Renal cortical epithelial cell (primary cell): ENCODE measurements around the gene ZSWIM8. TPM values are rescaled to one million over a fixed set of nuclear protein-coding genes. Genes with fewer than 3 reads are reported as not detected.
"Not testable (repeated sequence)": the region's sequence is repeated elsewhere in the genome, so short reads cannot be mapped to it uniquely, and the experiment has no call there.

Experiments
- DNase-seq: peaks from one replicate; pipeline ENCODE4 v3.0.0-alpha.2; 2011; ENCODE audit warnings: low read depth
- total RNA-seq: library from RNA; depleted of rRNA; stranded (reverse); fragments of >200 nt; gene quantifications from 2 replicates; pipeline ENCODE4 v1.2.3, GENCODE V29; 2014

Gene ZSWIM8
- total RNA-seq, 1 donor from 2014 or later = 66.9 TPM

DNA sequence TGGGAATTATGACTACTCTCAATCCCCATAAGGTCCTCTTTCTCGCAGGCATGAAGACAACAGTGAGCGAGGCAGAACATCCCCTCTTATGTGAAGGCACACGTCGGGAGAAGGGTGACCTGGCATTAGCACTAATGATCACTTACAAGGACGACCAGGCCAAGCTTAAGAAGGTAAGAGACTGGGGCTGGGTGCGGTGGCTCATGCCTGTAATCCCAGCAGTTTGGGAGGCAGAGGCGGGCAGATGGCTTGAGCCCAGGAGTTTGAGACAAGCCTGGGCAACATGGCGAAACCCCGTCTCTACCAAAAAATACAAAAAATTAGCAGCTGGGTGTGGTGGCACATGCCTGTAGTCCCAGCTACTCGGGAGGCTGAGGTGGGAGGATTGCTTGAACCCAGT is 10.1 kb downstream of the ZSWIM8 start:
- not testable (repeated sequence) for DNase-seq

DNA sequence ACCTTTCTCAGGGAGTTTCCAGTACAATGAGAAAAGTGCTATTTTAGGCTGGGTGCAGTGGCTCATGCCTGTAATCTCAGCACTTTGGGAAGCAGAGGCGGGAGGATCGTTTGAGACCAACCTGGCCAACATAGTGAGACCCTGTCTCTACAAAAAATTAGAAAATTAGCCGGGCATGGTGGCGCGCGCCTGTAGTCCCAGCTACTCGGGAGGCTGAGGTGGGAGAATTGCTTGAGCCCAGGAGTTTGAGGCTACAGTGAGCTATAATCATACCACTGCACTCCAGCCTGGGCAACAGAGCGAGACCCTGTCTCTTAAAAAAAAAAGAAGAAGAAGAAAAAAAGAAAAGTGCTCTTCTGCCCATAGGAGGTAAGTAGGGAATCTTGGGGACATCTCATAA is 10.6 kb downstream of the ZSWIM8 start:
- not testable (repeated sequence) for DNase-seq

DNA sequence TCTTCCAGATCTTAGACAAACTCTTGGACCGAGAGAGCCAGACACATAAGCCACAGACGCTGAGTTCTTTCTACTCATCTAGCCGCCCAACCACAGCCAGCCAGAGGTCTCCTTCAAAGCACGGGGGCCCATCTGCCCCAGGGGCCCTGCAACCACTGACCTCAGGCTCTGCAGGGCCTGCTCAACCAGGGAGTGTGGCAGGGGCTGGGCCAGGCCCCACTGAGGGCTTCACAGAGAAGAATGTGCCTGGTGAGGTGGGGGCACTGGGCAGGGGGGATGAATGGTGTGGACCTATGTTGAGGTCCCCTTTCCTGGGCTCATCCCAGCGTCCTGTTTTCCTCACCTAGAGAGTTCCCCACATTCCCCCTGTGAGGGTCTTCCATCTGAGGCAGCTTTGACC is 11.4 kb downstream of the ZSWIM8 start:
- no peak for DNase-seq

DNA sequence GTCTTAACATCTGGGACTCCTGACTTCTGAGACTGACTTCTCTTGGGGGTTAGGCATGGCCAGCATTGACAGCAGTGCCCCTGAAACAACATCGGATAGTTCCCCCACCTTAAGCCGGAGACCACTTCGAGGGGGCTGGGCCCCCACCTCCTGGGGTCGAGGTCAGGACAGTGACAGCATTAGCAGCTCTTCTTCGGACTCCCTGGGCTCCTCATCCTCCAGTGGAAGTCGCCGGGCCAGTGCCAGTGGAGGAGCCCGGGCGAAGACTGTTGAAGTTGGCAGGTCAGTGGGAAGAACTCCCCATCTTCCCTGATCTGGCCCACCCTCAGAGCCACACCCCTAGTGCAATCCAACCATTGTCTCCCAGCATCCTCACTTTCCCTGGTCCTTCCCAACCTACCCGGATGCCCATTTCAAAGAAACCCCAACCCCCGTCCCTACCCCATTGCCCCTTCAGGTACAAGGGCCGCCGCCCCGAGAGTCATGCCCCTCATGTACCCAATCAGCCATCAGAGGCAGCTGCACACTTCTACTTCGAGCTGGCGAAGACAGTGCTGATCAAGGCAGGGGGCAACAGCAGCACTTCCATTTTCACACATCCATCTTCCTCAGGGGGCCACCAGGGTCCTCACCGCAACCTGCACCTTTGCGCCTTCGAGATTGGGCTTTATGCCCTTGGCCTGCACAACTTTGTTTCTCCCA is 12.1 kb downstream of the ZSWIM8 start:
- DNase-seq = no peak

DNA sequence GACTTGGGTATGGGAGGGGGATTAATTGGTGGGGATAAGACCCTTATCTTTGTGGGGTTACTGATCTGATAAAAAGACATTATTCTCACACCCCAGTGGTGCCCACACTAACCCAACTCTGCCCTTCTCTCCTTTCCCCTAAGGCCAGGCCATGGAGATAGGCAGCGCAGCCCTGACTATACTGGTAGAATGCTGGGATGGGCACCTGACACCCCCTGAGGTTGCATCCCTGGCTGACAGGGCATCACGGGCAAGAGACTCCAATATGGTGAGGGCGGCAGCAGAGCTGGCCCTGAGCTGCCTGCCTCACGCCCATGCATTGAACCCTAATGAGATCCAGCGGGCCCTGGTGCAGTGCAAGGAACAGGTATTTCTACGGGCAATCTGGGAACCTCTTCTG is 12.7 kb downstream of the ZSWIM8 start:
- DNase-seq = no peak

DNA sequence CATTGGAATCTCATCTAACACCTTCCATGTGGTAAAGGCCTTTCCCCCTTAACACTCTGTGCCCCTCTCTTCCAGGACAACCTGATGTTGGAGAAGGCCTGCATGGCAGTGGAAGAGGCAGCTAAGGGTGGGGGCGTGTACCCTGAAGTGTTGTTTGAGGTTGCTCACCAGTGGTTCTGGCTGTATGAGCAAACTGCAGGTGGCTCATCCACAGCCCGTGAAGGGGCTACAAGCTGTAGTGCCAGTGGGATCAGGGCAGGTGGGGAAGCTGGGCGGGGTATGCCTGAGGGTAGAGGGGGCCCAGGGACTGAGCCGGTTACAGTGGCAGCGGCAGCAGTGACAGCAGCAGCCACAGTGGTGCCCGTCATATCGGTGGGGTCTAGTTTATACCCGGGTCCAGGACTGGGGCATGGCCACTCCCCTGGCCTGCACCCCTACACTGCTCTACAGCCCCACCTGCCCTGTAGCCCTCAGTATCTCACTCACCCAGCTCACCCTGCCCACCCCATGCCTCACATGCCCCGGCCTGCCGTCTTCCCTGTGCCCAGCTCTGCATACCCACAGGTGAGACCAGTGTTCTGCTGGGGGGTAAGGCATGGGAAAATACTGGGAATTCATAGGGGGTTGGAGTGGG is 13.6 kb downstream of the ZSWIM8 start:
- DNase-seq = no peak

DNA sequence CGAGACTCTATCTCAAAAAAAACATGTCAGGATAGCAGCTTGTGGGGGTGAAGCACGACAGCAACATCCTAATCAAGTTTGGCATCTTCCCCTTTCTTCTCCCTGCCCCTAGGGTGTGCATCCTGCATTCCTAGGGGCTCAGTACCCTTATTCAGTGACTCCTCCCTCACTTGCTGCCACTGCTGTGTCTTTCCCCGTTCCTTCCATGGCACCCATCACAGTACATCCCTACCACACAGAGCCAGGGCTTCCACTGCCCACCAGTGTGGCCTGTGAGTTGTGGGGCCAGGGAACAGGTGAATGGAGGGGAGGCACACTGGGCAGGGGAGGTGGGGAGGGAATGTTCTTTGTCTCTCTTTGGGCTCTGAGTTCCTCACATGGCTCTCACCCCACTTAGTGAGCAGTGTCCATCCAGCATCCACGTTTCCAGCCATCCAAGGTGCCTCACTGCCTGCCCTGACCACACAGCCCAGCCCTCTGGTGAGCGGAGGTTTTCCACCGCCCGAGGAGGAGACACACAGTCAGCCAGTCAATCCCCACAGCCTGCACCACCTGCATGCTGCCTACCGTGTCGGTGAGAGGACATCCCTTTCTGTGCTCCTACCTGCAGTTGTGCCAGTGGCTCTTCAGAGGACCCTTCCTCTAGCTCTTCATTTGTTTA is 14.6 kb downstream of the ZSWIM8 start:
- DNase-seq = no peak

DNA sequence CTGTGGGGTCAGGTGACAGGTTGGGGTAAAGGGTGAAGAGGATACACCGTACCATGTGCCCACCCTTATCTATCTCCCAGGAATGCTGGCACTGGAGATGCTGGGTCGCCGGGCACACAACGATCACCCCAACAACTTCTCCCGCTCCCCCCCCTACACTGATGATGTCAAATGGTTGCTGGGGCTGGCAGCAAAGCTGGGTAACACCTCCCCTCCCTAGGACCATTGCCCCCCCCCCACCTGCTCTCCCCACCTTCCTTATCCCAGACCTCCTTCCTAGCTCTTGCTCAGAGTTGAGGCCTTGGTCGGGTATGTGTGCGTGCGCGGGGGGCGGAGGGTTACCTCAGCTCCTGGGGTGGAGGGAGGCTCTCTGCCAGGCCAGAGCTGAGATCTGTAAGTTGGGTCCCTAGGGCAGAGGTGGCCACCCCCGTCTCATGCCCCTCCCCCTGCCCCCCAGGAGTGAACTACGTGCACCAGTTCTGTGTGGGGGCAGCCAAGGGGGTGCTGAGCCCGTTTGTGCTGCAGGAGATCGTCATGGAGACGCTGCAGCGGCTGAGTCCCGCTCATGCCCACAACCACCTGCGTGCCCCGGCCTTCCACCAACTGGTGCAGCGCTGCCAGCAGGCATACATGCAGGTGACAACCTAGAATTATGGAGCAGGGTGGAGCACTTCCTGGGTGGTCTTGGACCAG is 15.3 kb downstream of the ZSWIM8 start:
- DNase-seq = no peak

DNA sequence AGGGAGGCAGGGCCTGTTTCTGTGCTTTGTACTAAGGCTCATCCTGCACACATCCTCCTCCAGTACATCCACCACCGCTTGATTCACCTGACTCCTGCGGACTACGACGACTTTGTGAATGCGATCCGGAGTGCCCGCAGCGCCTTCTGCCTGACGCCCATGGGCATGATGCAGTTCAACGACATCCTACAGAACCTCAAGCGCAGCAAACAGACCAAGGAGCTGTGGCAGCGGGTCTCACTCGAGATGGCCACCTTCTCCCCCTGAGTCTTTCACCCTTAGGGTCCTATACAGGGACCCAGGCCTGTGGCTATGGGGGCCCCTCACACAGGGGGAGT is 15.8 kb downstream of the ZSWIM8 start:
- DNase-seq = no peak

DNA sequence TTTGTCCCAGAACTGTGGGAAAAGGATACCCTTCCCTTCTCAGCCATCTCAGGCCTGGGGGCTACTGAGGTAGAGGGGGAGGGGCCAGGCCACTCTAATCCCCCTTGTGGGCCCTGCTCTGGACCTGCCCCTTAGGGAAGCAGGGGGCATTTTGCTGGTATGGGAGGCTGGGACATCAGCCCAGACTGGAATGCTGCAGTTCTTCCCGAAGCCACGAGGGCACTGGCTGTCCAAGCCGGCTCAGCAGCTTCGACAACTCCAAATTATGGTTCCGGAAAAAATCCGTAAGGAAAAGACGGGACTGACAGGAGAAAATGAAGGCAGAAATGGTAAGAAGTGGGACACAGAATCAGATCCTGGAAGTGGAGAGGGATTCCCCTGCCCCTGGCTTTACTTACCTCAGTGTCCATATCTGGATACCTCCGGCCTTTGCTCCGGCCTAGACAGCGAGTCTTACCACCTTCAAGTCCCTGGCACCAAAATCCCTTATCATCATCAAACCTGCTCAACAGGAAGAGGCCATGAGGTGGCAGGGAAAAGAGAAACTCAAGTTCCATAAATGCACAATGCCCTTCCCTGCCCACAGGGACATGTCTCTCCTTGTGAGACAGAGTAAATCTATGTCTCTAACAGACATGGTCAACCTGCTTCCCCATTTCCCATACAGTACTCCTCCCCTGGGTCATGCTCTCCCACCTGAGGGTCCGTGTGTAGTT is 17.0 kb downstream of the ZSWIM8 start:
- DNase-seq = no peak

DNA sequence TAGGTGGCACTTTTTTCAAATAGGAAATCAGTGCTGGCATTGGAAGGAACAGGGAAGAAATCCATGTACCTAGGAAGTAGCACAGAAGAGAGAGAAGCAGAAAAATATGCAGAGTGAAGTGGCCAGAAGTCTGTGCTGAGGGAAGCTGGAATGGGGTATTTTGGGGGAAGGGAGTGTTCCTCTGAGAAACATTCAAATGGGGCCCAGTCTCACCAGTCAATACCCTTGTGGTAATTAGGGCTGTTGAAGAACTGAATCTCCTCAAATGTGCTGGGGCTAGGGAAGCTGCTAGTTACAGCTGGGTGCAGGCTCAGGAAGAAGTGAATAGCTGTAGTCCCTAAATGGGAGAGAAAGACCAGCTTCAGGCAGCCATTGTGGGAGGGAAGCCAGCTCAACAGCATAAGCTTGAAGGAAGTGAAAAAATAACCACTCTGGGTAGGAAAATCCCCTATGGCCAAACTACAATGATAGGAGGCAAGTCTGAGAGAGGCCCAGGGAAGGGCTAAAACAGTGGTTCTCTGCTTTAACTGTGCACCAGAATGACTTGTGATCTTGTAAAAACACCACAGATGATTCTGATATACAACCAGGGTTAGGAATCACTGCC is 18.4 kb downstream of the ZSWIM8 start:
- no peak for DNase-seq

DNA sequence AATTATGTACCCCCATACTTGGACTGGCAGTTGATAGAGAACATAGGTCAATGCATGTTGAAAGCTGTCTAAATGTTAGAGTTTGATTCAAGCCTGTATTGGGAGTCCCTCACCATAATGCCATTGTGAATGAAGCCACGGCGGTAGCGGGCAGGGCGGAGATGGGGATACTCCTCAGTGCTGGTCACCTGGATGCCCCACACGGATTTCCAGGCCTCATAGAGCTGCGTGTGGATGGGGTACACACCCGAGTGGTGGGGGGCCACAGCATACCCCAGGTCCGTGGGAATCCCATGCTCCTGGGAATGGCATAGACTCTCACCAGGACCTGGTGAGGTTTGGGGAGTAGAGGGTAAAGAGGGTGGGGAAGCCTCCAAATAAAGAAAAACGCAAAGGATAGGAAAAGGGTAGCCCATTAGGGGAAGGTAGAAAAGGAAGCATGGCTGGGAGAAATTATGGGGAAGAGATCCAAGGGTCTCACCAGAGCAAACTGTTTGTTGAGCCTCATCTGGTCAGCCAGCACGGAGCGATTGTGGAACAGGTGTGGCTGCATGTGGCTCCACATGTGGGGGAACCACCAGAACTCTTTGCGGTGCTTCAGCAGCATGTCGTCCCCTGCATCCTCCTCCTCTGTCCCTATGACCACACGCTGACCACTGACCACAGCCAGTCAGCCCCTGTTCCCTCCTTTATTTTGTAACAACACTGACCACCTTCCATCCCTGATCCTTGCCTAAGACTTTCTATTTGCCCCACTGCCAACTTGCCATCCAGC is 21.0 kb downstream of the ZSWIM8 start:
- no peak for DNase-seq

DNA sequence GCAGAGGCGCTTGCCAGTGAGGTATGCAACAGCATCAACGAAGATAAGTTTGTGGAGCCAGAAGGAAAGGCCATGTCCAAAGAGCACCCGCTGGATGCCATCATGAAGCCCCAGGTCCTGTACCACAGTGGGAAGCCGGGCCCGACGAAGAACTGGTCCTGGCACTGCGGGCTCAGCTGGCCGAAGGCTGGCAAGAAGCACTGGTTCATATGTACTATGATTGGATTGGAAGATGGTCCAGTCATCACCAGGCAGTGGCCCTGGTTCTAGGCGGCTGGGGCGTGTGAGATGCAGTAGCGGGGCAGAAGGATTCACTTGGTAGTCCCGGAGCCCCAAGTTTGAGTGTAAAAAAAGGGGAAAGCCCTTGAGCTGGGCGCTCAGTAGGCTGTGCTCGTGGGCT is 22.1 kb downstream of the ZSWIM8 start:
- DNase-seq = no peak

DNA sequence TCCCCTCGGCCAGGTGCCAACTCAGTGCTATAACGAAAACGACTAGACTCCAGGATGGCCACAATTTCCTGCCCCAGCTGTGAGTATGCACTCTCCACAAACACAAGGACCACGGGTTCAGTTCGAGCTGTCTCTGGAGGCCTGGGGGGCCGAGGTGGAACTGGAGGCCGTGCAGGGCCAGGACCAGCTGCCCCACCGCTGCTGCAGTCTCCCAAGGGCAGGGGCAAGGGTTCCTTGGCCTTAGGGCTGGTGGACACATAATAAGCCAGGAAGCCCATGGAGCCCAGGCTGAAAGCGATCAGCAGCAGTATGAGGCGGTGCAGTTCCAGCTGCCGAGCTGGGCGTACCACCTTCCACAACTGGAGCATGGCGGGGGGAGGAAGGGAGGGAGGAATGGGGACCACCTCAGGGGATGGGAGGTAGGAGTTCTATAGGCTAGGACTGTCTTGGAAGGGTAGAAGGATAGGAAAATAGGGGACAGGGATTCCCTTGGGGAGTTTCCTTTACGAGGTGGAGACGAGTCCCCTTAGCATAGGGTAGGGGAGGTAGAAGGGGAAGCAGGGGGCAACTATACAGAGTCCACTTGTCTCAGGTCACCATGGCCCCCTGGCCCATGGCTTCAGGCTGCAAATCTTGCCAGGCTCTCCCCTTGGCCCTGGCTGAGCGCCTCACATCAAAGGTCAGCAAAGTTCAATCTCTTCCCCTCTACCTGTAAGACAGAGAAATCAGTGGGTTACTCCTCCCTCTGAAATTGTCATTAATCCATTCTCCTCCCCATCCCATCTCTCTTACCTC is 22.8 kb downstream of the ZSWIM8 start:
- no peak for DNase-seq

DNA sequence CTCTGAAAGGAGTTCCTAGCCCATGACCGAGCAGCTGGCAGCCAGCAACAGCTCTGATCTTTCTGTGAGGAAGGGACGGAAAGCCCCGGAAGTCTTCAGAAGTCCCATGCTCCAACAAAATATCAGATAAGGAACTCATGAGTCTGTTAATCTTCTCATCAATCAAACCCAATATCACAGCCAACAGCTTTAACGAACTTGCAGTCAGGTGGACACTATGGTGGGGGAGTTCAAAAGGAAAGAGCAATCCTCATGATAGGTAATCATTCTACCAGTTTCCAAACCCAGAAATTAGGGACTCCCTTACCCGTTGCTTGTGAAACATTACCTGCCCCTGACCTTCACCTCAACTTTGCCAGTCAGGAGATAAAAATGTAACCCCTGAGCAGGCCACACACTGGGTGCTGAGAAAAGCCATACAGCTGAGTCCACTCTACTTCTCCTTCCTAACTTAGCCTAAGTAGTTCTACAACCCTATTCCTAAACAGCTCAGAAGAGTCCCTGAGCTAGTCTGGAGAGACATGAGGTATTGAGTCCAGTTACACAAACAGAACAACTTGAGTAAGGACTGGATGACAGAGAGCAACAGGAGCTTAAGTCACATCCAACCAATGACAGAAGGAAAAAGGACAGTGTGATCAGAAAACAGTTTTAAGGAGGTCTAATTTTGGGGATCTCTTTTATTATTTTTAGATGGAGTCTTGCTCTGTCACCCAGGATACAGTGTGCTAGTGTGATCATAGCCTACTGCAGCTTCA is 23.8 kb downstream of the ZSWIM8 start:
- DNase-seq = no peak

DNA sequence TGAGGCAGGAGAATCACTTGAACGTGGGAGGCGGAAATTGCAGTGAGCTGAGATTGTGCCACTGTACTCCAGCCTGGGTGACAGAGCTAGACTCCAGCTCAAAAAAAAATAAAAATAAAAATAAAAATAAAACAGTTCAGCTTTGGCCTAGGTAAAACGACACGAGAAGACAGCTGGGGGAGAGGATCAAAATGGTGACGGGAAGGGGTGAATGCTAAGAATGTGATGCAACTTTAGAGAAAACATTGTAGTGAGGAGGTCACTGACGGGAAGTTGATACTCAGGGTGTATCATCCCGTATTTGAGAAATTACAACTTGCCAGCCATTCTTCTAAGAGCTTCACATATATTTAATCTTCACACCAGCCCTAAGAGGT is 24.9 kb downstream of the ZSWIM8 start:
- DNase-seq = no peak

DNA sequence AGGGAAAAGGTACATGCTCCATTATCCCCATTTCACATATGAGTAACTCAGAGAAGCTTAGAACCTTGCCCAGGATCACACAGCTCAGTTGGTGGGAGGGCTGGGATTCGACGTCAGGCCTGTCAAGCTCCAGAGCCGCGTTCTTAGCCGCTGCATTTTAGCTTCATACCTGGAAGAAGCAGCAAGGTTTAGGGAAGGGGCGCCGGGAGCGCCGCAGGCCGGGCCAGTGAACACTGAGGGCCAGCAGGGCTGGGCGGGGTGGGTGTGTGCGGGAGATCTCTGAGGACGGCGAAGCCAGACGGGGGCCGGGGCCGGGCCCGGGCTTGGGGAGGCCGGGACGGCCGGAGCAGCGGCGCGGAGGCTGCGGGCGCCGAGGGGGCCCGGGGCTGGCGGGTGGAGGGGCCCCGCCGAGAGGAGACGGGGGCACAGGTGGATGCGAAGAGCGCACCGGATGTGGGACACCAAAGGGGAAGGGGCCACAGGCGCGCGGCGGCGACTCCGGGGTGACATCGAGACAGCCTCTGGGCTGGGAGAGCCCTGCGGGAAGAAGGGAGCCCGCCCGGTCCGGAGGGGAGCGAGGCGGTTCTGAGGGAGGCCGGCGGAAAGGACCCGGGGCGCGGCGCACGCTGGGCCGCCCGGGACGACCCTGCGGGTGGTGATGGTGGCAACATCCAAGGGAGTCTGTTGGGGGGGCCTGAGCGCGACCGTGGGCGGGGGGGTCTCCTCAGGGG is 25.5 kb downstream of the ZSWIM8 start:
- no peak for DNase-seq

DNA sequence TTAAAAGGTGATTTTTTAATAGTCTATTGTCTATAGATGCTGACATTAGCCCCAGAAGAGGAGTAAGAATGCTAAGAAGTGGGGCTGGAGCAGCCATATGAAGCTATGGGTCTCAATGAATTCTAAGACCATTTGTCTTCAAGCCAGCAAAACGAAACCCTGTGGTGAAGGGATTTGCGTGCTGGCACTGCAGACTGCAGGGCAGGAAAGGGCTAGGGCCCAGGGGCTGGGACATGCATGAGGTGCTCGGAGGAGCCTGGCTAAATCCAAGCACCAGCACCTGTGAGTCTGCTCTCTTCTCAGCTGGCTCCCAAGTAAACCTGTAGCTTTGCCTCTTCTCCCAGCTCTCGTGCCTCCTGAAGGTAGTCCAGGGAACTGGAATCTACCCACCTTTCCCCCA is 27.3 kb downstream of the ZSWIM8 start:
- DNase-seq = no peak

DNA sequence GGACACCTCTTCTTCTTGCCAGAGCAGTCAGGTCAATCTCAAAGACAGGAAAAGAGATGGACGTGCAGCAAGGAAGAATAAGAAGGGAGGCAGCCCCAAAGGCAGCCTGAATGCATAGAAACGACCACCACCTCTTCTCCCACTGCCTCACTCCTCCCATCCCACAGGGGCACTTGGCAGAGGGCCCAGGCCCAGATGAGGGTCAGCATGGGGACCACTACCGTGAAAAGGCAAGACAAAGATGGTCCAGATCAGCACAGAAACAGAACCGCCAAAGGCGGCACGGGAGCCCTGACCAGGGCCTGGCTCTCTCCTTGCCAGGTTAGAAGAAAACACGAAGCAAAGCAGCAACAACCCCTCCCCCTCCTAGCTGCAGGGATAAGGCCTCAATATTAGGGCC is 27.9 kb downstream of the ZSWIM8 start:
- no peak for DNase-seq
